Loucy (cell line): ENCODE results near the gene SDK2.

Experiments used
- H2AFZ ChIP-seq: fragments of 200-600 bp; sonication (generic); 2 replicates; pipeline ENCODE4 v1.6.0; 2016; ENCODE audit warnings: antibody characterized with exemption, mild to moderate bottlenecking, low read length, moderate library complexity
- H3F3A ChIP-seq: fragments of 200-600 bp; 2 replicates; pipeline ENCODE4 v1.6.0; 2016; ENCODE audit warnings: antibody characterized with exemption, low read depth, mild to moderate bottlenecking
- H3K27me3 ChIP-seq: fragments of 200-600 bp; sonication (generic); 2 replicates; pipeline ENCODE4 v1.6.1; 2014; ENCODE audit warnings: low read length, mild to moderate bottlenecking; ENCODE audit not compliant: insufficient read depth, poor library complexity, severe bottlenecking
- H3K36me3 ChIP-seq: fragments of 200-600 bp; sonication (generic); 2 replicates; pipeline ENCODE4 v1.6.1; 2016; ENCODE audit warnings: low read length; ENCODE audit not compliant: insufficient read depth
- H3K4me1 ChIP-seq: fragments of 200-600 bp; sonication (generic); 2 replicates; pipeline ENCODE4 v1.5.1; 2014; ENCODE audit warnings: low read length, mild to moderate bottlenecking; ENCODE audit not compliant: insufficient read depth, poor library complexity, severe bottlenecking
- H3K4me2 ChIP-seq: fragments of 200-600 bp; sonication (generic); 2 replicates; pipeline ENCODE4 v1.6.0; 2014; ENCODE audit warnings: antibody characterized with exemption, low read length, low read depth, mild to moderate bottlenecking; ENCODE audit not compliant: poor library complexity, severe bottlenecking
- H3K4me3 ChIP-seq: fragments of 200-600 bp; sonication (generic); 2 replicates; pipeline ENCODE4 v1.5.1; 2014; ENCODE audit warnings: low read length, mild to moderate bottlenecking, mixed read lengths; ENCODE audit not compliant: poor library complexity, severe bottlenecking
- H3K79me2 ChIP-seq: fragments of 200-600 bp; sonication (generic); 2 replicates; pipeline ENCODE4 v1.6.1; 2014; ENCODE audit warnings: low read length; ENCODE audit not compliant: insufficient read depth
- H3K9ac ChIP-seq: fragments of 200-600 bp; sonication (generic); 2 replicates; pipeline ENCODE4 v1.6.0; 2014; ENCODE audit warnings: mild to moderate bottlenecking, low read depth, low read length, moderate library complexity; ENCODE audit not compliant: poor library complexity, severe bottlenecking
- H3K9me2 ChIP-seq: fragments of 200-600 bp; sonication (generic); replicated peaks from 2 replicates; pipeline ENCODE4 v1.6.1; 2016; ENCODE audit warnings: low read depth, low read length, mixed read lengths
- H3K9me3 ChIP-seq: fragments of 200-600 bp; sonication (generic); 2 replicates; pipeline ENCODE4 v1.6.1; 2014; ENCODE audit warnings: mild to moderate bottlenecking, antibody characterized with exemption, low read length, low read depth; ENCODE audit not compliant: insufficient read depth
- H4K20me1 ChIP-seq: fragments of 200-600 bp; sonication (generic); 2 replicates; pipeline ENCODE4 v1.6.0; 2014; ENCODE audit warnings: antibody characterized with exemption, low read length, mild to moderate bottlenecking; ENCODE audit not compliant: insufficient read depth, poor library complexity, severe bottlenecking
- EZH2phosphoT487 ChIP-seq: fragments of 200-600 bp; IDR thresholded peaks from 2 replicates; pipeline ENCODE4 v1.6.1; 2018; ENCODE audit warnings: antibody characterized with exemption, mild to moderate bottlenecking, moderate library complexity, borderline replicate concordance
- TF ChIP-seq, protein P1 (sequence below): fragments of 200-600 bp; sonication (generic); conservative IDR thresholded peaks from 2 replicates; pipeline ENCODE4 v1.5.1; 2014; ENCODE audit warnings: mild to moderate bottlenecking, antibody characterized with exemption, low read length

Gene SDK2

DNA sequence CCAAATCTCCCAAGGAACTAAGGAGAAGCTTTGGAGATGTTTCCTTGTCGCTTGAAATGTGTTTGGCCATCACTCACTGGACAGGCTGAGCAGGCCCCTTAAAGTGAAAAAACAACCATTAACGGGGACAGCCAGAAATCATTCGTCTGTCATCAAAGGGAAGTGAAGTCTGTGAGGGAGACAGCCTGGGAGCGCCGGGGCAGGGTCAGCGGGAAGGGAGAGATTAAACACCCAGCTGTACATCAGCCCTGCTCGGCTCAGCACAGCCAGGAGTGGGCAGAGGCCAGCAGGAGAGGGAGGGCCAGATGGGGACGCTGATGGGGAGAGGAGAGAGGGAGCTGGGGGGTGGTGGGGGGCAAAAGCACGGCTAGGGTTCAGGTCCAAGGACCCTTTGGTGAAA lies 105.1 kb downstream of the SDK2 start:
- peaks cover 5% of the 10 kb centered on the region; the same call in 1 of the 2 replicates for H3K36me3 ChIP-seq
- TF ChIP-seq EZH2phosphoT487, result no peak
- TF ChIP-seq, protein P1, sequence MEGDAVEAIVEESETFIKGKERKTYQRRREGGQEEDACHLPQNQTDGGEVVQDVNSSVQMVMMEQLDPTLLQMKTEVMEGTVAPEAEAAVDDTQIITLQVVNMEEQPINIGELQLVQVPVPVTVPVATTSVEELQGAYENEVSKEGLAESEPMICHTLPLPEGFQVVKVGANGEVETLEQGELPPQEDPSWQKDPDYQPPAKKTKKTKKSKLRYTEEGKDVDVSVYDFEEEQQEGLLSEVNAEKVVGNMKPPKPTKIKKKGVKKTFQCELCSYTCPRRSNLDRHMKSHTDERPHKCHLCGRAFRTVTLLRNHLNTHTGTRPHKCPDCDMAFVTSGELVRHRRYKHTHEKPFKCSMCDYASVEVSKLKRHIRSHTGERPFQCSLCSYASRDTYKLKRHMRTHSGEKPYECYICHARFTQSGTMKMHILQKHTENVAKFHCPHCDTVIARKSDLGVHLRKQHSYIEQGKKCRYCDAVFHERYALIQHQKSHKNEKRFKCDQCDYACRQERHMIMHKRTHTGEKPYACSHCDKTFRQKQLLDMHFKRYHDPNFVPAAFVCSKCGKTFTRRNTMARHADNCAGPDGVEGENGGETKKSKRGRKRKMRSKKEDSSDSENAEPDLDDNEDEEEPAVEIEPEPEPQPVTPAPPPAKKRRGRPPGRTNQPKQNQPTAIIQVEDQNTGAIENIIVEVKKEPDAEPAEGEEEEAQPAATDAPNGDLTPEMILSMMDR, result no peak
- H4K20me1 ChIP-seq, result no peaks in the 10 kb centered on the region
- no peak overlapping the region for H3K9ac ChIP-seq
- no peaks in the 10 kb centered on the region for H3K27me3 ChIP-seq
- peaks cover 14% of the 10 kb centered on the region for H3K4me1 ChIP-seq
- peaks cover 5% of the 10 kb centered on the region; the same call in 1 of the 2 replicates for H3K79me2 ChIP-seq
- H3K4me3 ChIP-seq, result no peak overlapping the region
- no peak overlapping the region for H2AFZ ChIP-seq
- no peaks in the 10 kb centered on the region for H3F3A ChIP-seq
- no peaks in the 10 kb centered on the region for H3K9me2 ChIP-seq
- H3K4me2 ChIP-seq, result no peak overlapping the region
- H3K9me3 ChIP-seq, result no peaks in the 10 kb centered on the region

DNA sequence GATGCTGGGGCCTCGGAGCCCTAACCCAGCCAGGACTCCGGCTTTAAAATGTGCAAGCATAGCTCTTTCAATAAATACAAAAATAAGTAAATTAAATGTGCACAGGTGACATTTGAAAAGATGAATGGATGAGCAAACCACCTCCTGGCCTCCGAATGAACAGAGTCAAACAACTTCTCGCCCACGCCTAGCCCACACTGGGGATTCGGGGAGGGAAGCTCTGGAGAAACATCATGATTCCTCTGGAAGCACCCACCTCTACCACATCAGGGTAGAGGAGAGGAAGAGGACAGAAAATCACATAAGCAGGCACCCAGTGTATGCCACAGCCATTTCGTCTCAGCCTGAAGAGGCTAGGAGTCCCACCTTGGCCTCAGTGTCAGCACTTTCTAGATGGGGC lies 105.8 kb downstream of the SDK2 start:
- Histone ChIP-seq H3K79me2 (peaks cover 6% of the 10 kb centered on the region; the same call in 1 of the 2 replicates), H3K36me3 (peaks cover 3% of the 10 kb centered on the region; the same call in 1 of the 2 replicates)

DNA sequence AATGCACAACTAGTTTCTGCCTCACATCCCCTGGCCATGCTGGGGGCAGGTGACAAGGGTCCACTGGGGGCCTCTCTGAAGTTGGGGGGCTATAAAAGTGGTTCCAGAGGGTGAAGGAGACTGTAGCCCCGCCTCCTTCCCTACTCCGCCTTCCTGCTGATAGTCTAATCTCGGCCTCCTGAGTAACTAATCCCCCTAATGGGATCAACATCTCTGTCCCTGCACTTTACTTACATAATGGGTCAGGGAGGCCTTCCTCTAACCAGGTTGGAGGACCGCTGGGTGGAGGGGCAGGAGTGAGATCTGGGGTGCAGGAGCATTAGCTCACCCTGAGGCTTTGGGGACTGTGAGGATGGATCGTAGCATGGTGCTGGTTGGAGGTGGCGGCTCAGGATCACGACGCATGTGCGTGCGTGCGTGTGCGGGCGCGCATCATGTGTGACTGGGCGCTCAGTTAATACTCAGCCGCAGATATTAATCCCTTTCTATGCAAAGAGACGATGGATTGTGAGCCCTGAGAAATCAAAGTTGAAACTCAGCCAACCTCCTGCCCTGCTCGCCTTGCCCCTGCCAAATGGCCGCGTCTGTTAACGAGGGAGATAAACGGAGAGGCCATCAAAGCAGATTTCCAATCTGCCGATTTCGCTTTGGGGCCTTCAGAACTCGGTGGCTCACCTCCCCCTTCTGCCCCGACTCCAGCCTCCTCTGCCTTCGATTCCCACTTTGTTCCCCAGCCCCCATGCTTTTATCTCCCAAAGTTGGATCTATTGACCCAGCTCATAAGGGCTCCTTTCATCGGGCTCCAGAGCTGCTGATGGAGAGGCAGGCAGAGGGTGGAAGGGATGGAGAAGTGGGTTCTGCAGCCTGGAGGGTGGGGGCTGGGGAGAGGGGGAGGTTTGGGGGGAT lies 107.3 kb downstream of the SDK2 start:
- peaks cover 30% of the 10 kb centered on the region for H3K4me1 ChIP-seq
- H3K79me2 ChIP-seq, result peaks cover 6% of the 10 kb centered on the region; the same call in 1 of the 2 replicates
- H3K9ac ChIP-seq, result no peak overlapping the region
- no peaks in the 10 kb centered on the region for H4K20me1 ChIP-seq
- H3K9me2 ChIP-seq, result no peaks in the 10 kb centered on the region
- no peak overlapping the region for H2AFZ ChIP-seq
- no peak overlapping the region for H3K4me3 ChIP-seq
- H3K36me3 ChIP-seq, result peaks cover 3% of the 10 kb centered on the region; the same call in 1 of the 2 replicates
- H3F3A ChIP-seq, result no peaks in the 10 kb centered on the region
- H3K4me2 ChIP-seq, result no peak overlapping the region
- H3K9me3 ChIP-seq, result no peaks in the 10 kb centered on the region
- H3K27me3 ChIP-seq, result no peaks in the 10 kb centered on the region
- TF ChIP-seq, protein P1, result no peak
- no peak for TF ChIP-seq EZH2phosphoT487

More for the DNA sequence above, 105.8 kb downstream of the SDK2 start:
- H3K9me3 ChIP-seq, result no peaks in the 10 kb centered on the region
- H3K4me2 ChIP-seq, result no peak overlapping the region
- no peaks in the 10 kb centered on the region for H4K20me1 ChIP-seq
- H3F3A ChIP-seq, result no peaks in the 10 kb centered on the region
- H3K4me1 ChIP-seq, result peaks cover 17% of the 10 kb centered on the region
- no peaks in the 10 kb centered on the region for H3K9me2 ChIP-seq
- H3K9ac ChIP-seq, result no peak overlapping the region
- H2AFZ ChIP-seq, result no peak overlapping the region
- TF ChIP-seq, protein P1, result no peak
- TF ChIP-seq EZH2phosphoT487, result no peak
- no peak overlapping the region for H3K4me3 ChIP-seq
- H3K27me3 ChIP-seq, result no peaks in the 10 kb centered on the region
